Activated T-cell treated with anti-CD3 and anti-CD28 coated beads, Interleukin-2, amount 50 U/mL, for 24 hours (primary cell): Measurements from ENCODE around the gene RPL9.
"Not testable (repeated sequence)": the region's sequence is repeated elsewhere in the genome, so short reads cannot be mapped to it uniquely, and the experiment has no call there.

Source experiments
- DNase-seq: peaks from one replicate; pipeline ENCODE4 v3.0.0-alpha.2; 2020
- H3K27ac Mint-ChIP-seq: 2 replicates; pipeline ENCODE4 v1.8.0; 2020; ENCODE audit warnings: mild to moderate bottlenecking, mixed read lengths
- H3K27me3 Mint-ChIP-seq: 2 replicates; pipeline ENCODE4 v1.8.0; 2020; ENCODE audit warnings: mixed read lengths
- H3K36me3 Mint-ChIP-seq: 2 replicates; pipeline ENCODE4 v1.8.0; 2020; ENCODE audit warnings: low read depth, mixed read lengths
- H3K4me1 Mint-ChIP-seq: 2 replicates; pipeline ENCODE4 v1.8.0; 2020; ENCODE audit warnings: low read depth, mixed read lengths
- H3K4me3 Mint-ChIP-seq: 2 replicates; pipeline ENCODE4 v1.8.0; 2020; ENCODE audit warnings: mild to moderate bottlenecking, moderate library complexity, mixed read lengths
- H3K9me3 Mint-ChIP-seq: 2 replicates; pipeline ENCODE4 v1.8.0; 2020; ENCODE audit warnings: mixed read lengths

The RPL9 gene

GRCh38 chr4:39422247-39422646, 36.5 kb downstream of the RPL9 start:
- H3K27ac Mint-ChIP-seq = no peak overlapping the region
- H3K4me1 Mint-ChIP-seq = no peaks in the 10 kb centered on the region
- no peaks in the 10 kb centered on the region for H3K9me3 Mint-ChIP-seq
- DNase-seq = no peak
- no peak overlapping the region for H3K4me3 Mint-ChIP-seq
- H3K27me3 Mint-ChIP-seq = no peaks in the 10 kb centered on the region
- no peaks in the 10 kb centered on the region for H3K36me3 Mint-ChIP-seq

GRCh38 chr4:39415678-39416283, 42.9 kb downstream of the RPL9 start:
- Mint-ChIP-seq H3K9me3 (no peaks in the 10 kb centered on the region), H3K27ac (no peak overlapping the region), H3K27me3 (no peaks in the 10 kb centered on the region), H3K4me1 (no peaks in the 10 kb centered on the region), H3K4me3 (no peak overlapping the region), H3K36me3 (no peaks in the 10 kb centered on the region)
- DNase-seq = no peak

- DNase-seq, H3K9me3 Mint-ChIP-seq, H3K27me3 Mint-ChIP-seq, H3K27ac Mint-ChIP-seq, H3K36me3 Mint-ChIP-seq, H3K4me1 Mint-ChIP-seq, H3K4me3 Mint-ChIP-seq: not testable (repeated sequence)
Observed at GRCh38 chr4:39411561-39411960, 47.2 kb downstream of the RPL9 start.

GRCh38 chr4:39410415-39410814, 48.3 kb downstream of the RPL9 start:
- Mint-ChIP-seq H3K4me1 (no peaks in the 10 kb centered on the region), H3K36me3 (no peaks in the 10 kb centered on the region), H3K27me3 (no peaks in the 10 kb centered on the region), H3K27ac (no peak overlapping the region), H3K9me3 (no peaks in the 10 kb centered on the region), H3K4me3 (no peak overlapping the region)
- DNase-seq = no peak

- no peak overlapping the region for H3K27ac Mint-ChIP-seq
- DNase-seq = no peak
Observed at GRCh38 chr4:39407584-39407885, 51.2 kb downstream of the RPL9 start.

GRCh38 chr4:39406763-39407583, 51.7 kb downstream of the RPL9 start, which contains the start of gene KLB:
Gene KLB (plus strand): TSS chr4:39406930. CDS start chr4:39406950, 20 bp downstream.
- H3K27ac Mint-ChIP-seq = no peak within 1 kb of the TSS
- H3K9me3 Mint-ChIP-seq = no peaks in the 10 kb centered on the region
- H3K27me3 Mint-ChIP-seq = no peaks in the 10 kb centered on the region
- no peak within 1 kb of the TSS for H3K4me3 Mint-ChIP-seq
- no peak for DNase-seq
- no peaks in the 10 kb centered on the region for H3K4me1 Mint-ChIP-seq
- no peaks in the 10 kb centered on the region for H3K36me3 Mint-ChIP-seq

More at GRCh38 chr4:39407584-39407885, 51.2 kb downstream of the RPL9 start:
- H3K36me3 Mint-ChIP-seq = no peaks in the 10 kb centered on the region
- no peaks in the 10 kb centered on the region for H3K27me3 Mint-ChIP-seq
- H3K9me3 Mint-ChIP-seq = no peaks in the 10 kb centered on the region
- H3K4me1 Mint-ChIP-seq = no peaks in the 10 kb centered on the region
- no peak overlapping the region for H3K4me3 Mint-ChIP-seq
